ENCODE measurements around the gene BCOR.

BCOR gene

GRCh38 chrX:40143987-40144386 lies 46.2 kb upstream of the BCOR start:
- no peak overlapping the region for H3K4me3 ChIP-seq (ENCODE audit: low read depth, low read length)
- DNase-seq (ENCODE audit: low read depth): no peak
- TF ChIP-seq, protein P1, sequence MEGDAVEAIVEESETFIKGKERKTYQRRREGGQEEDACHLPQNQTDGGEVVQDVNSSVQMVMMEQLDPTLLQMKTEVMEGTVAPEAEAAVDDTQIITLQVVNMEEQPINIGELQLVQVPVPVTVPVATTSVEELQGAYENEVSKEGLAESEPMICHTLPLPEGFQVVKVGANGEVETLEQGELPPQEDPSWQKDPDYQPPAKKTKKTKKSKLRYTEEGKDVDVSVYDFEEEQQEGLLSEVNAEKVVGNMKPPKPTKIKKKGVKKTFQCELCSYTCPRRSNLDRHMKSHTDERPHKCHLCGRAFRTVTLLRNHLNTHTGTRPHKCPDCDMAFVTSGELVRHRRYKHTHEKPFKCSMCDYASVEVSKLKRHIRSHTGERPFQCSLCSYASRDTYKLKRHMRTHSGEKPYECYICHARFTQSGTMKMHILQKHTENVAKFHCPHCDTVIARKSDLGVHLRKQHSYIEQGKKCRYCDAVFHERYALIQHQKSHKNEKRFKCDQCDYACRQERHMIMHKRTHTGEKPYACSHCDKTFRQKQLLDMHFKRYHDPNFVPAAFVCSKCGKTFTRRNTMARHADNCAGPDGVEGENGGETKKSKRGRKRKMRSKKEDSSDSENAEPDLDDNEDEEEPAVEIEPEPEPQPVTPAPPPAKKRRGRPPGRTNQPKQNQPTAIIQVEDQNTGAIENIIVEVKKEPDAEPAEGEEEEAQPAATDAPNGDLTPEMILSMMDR (conservative IDR thresholded peaks at IDR 0.05; ENCODE audit: low read depth, low read length): no peak

DNA sequence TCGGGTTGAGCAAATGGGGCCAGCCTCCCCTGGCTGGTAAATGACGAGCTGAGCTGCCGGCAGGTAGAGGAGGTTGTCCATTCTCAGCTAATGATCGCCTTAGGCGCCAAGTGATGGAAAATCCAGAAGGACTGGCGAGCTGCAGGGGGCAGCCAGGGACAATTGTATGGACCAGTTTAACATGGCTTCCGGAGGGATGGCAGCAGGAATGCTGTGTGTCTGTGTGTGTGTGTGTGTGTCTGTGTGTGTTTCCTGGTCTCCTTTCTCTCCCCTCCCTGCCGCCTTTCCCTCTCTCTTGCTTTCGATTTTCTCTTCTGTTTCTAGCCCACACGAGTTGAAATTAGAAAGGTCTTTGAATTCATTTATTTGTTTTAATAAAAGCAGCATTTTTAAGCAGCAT lies 45.2 kb upstream of the BCOR start:
- TF ChIP-seq, protein P1 (conservative IDR thresholded peaks at IDR 0.05; ENCODE audit: low read depth, low read length): no peak
- DNase-seq (ENCODE audit: low read depth): no peak
- H3K4me3 ChIP-seq (ENCODE audit: low read depth, low read length): no peak overlapping the region

DNA sequence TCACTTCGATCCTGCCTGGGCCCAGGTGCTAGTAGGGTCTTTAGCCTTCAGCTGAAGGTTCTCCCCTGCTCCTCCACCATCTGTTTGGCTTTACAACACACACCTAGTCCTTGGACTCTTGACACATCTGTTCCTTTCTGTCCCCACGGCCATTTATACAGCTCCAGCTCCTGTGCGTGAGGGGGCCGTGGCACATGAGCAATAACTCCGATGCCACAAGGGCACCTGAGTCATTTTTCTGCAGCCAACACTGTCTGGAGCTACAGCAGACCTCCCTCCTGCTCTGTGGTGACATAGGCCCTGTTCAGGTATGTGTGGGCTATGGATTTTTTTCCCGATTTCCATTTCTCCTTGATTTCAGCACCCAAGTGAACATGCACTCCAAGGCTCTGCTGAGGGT lies 44.7 kb upstream of the BCOR start:
- DNase-seq (ENCODE audit: low read depth): no peak
- no peak overlapping the region for H3K4me3 ChIP-seq (ENCODE audit: low read depth, low read length)
- TF ChIP-seq, protein P1 (conservative IDR thresholded peaks at IDR 0.05; ENCODE audit: low read depth, low read length): no peak

DNA sequence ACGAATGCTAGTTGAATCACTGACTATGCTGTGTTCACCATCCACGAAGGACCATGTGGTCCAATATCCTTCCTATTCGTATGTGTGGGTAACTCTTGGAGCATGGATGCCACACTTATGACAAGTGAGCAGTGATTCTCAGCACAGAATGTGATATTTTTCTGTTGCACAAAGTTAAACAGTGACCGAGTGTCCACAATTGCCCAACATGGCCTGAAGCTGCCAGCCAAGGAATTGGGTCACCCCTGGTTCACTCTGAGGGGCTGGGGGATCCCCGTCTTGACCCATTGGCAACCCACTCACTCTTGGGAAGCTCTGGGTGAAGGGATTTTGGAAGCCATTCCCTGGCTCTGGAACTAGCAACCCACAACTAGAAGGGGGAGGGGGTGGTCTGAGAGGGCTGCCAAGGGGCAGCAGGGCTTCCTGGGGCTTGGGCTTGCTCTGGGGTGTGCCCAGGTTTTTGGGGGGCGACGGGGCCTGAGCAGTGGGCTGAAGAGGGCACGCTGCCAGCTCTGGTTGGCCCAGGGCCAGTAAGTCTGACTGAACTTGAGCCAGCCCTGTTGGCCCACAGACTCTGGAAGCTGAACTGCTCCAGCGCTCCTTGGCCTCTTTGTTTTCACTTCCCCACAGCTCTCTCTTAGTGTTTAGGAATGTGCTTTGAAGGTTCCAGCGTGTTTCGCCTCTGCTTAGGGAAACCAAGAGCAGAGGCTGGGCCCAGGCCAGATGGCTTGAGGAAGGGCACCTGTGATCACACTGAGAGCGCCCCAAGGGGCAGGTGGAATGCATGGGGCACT lies 43.1 kb upstream of the BCOR start:
- no peak overlapping the region for H3K4me3 ChIP-seq (ENCODE audit: low read depth, low read length)
- TF ChIP-seq, protein P1 (conservative IDR thresholded peaks at IDR 0.05; ENCODE audit: low read depth, low read length): no peak
- DNase-seq (ENCODE audit: low read depth): no peak

GRCh38 chrX:40132751-40133150 lies 35.0 kb upstream of the BCOR start:
- peak; percentile 88 for DNase-seq (ENCODE audit: low read depth)
- TF ChIP-seq, protein P1 (conservative IDR thresholded peaks at IDR 0.05; ENCODE audit: low read depth, low read length): no peak
- H3K4me3 ChIP-seq (ENCODE audit: low read depth, low read length): no peak overlapping the region

DNA sequence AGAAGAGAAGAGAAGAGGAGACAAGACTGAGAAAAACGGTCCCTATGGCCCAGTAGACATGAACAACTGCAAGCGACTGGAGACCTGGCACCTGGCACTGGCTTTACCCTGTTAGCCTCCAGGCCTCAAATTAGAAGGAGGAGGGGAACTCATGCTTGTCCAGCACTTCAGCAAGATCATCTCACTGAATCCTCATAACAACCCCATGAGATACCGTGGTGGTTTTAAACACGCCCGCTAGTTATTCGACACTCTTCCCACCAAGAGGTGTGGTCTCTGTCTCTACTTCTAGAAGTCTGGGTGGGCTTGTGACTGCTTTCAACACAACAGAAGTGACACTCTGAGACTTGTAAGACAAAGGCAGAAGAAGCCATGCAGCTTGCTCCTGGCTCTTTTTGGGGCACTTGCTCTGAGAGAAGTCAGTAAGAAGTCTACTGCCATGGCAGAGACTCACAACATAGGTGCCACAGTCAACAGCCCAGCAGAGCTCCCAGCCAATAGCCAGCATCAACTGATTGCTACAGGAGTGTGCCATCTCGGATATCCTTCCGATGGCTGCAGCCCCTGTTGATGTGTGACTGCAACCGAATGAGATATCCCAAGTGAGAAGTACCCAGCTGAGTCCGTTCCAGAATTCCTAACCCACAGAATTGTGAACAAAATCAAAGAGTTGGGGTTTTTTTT lies 34.0 kb upstream of the BCOR start:
- no peak for DNase-seq (ENCODE audit: low read depth)
- TF ChIP-seq, protein P1 (conservative IDR thresholded peaks at IDR 0.05; ENCODE audit: low read depth, low read length): no peak
- no peak overlapping the region for H3K4me3 ChIP-seq (ENCODE audit: low read depth, low read length)

Measured in choroid plexus epithelial cell (primary cell).